GM13976 (cell line): Measurements from ENCODE around the gene FPGT.
A peak's percentile ranks its signal among the peaks of the same experiment; 100 is the strongest.
"Not testable (repeated sequence)": the region's sequence is repeated elsewhere in the genome, so short reads cannot be mapped to it uniquely, and the experiment has no call there.

Experiments
- DNase-seq: peaks from one replicate; pipeline ENCODE4 v3.0.0; 2012; ENCODE audit warnings: low spot score
- CTCF ChIP-seq: IDR thresholded peaks from 2 replicates; pipeline ENCODE4 v1.5.1; 2012; ENCODE audit warnings: borderline replicate concordance, mild to moderate bottlenecking; ENCODE audit not compliant: insufficient read depth; ENCODE audit errors: extremely low read depth, missing control alignments, control extremely low read depth
- in situ Hi-C: fragments of 300-500 bp; cut with MboI; formaldehyde crosslinking; loops from one replicate; pipeline ENCODE4 v1.12.0; 2022; ENCODE audit warnings: low sequenced_read_pairs, mixed read lengths, inconsistent platforms; ENCODE audit not compliant: unreplicated experiment

FPGT gene

GRCh38 chr1:74197657-74198552 lies at the start of gene FPGT, which contains the start of gene LRRIQ3:
Gene FPGT (plus strand): TSS chr1:74198242. CDS start chr1:74198279, 37 bp downstream.
Gene LRRIQ3 (minus strand): TSS chr1:74198176. CDS start chr1:74183684, 14,492 bp downstream.
- peak; percentile 93 for DNase-seq
- in situ Hi-C loops, result no loop called here
- no peak for TF ChIP-seq CTCF

GRCh38 chr1:74160046-74160445 lies 38.0 kb upstream of the FPGT start:
- in situ Hi-C loops, result no loop called here

GRCh38 chr1:74161497-74161896 lies 36.5 kb upstream of the FPGT start:
- TF ChIP-seq CTCF, result no peak
- in situ Hi-C loops, result no loop called here
- DNase-seq, result no peak

More at GRCh38 chr1:74160046-74160445, 38.0 kb upstream of the FPGT start:
- no peak for TF ChIP-seq CTCF
- DNase-seq, result no peak

GRCh38 chr1:74162333-74162732 lies 35.7 kb upstream of the FPGT start:
- in situ Hi-C loops, result no loop called here
- DNase-seq, result no peak
- TF ChIP-seq CTCF, result no peak

- in situ Hi-C loops, DNase-seq: not testable (repeated sequence)
Observed at GRCh38 chr1:74174423-74174822, 23.6 kb upstream of the FPGT start.

- DNase-seq, result no peak
- in situ Hi-C loops, result no loop called here
- no peak for TF ChIP-seq CTCF
Observed at GRCh38 chr1:74180490-74180889, 17.6 kb upstream of the FPGT start.

- DNase-seq, result no peak
- no peak for TF ChIP-seq CTCF
- in situ Hi-C loops, result no loop called here
Observed at GRCh38 chr1:74193908-74194307, 4.1 kb upstream of the FPGT start.
